SK-N-MC (cell line): ENCODE results near the gene MRPS18B.

Source experiments
- DNase-seq: peaks from one replicate; pipeline ENCODE4 v3.0.0-alpha.2; 2011; ENCODE audit warnings: low read depth, low spot score
- H3K27ac ChIP-seq: fragments of 200-600 bp; sonication (generic); 2 replicates; pipeline ENCODE4 v1.5.1; 2016; ENCODE audit warnings: mixed run types
- H3K36me3 ChIP-seq: fragments of 200-600 bp; sonication (generic); 2 replicates; pipeline ENCODE4 v1.6.1; 2017; ENCODE audit warnings: antibody characterized with exemption, low read length, mixed read lengths; ENCODE audit not compliant: insufficient read depth
- H3K4me3 ChIP-seq: fragments of 200-600 bp; sonication (generic); 2 replicates; pipeline ENCODE4 v1.5.1; 2016
- H3K9ac ChIP-seq: fragments of 200-600 bp; sonication (generic); 2 replicates; pipeline ENCODE4 v1.8.0; 2017; ENCODE audit warnings: mixed run types, mixed read lengths; ENCODE audit not compliant: insufficient read length
- H3K9me3 ChIP-seq: fragments of 200-600 bp; sonication (generic); 2 replicates; pipeline ENCODE4 v1.6.1; 2017; ENCODE audit warnings: low read depth, mild to moderate bottlenecking, antibody characterized with exemption, low read length, moderate library complexity, mixed read lengths
- EZH2 ChIP-seq: fragments of 200-600 bp; sonication (generic); IDR thresholded peaks from one replicate; pipeline ENCODE4 v1.6.1; 2017; ENCODE audit warnings: antibody characterized with exemption
- FOXP2 ChIP-seq: optimal IDR thresholded peaks from 2 replicates; pipeline ENCODE3; 2011; ENCODE audit warnings: mild to moderate bottlenecking, moderate library complexity; ENCODE audit not compliant: insufficient read depth; ENCODE audit errors: extremely low read length, control extremely low read depth
- POLR2AphosphoS5 ChIP-seq: IDR thresholded peaks from 2 replicates; pipeline ENCODE4 v1.6.1; 2012; ENCODE audit warnings: mild to moderate bottlenecking, low read depth, low read length, borderline replicate concordance

MRPS18B gene

DNA sequence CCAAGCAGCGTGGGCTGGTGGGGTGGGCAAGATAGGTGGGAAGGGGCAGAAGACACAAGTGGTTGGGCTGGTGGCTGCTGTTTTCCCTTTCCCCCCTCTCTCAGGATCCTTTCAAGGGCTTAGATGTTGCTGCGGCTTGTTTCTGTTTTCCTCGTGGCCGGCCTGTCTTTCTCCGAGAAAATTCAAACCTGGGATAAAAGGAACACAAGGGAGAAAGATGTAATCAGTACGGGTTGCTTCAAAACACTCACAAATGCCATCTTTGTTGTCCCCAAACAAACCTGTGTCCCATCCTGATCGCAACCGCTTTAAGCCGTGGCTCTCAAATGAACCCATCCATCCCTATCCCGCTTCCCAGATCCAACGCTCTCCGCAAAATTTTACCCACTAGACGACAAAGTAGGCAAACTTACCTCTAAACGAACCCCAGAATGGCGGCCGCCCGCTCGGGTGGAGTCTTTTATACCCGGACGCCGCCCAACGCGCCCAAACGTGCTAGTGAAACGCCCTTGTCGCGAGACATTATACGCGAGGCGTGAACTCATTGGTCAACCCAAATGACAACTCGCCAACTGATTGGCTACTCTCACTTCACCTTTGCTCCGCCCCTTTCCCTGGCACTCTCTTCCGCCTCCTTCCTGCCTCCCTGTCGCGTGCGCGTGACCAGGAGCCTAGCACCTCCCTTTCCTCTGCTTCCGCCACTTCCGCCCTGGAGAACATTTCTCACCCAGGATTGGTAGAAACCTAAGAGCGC is 652 bp upstream of the MRPS18B start, which contains the start of gene PPP1R10:
Gene PPP1R10 (minus strand): TSS at position 433 of the 754 bp plus-strand sequence. CDS start 7,299 bp downstream, outside the sequence.
- peak within 1 kb of the TSS; percentile 99 for H3K4me3 ChIP-seq
- H3K9me3 ChIP-seq: no peaks in the 10 kb centered on the region
- TF ChIP-seq POLR2AphosphoS5 (peak; percentile 100), FOXP2 (no peak)
- H3K36me3 ChIP-seq: peaks cover 42% of the 10 kb centered on the region
- DNase-seq: peak; percentile 100
- H3K9ac ChIP-seq: peak within 1 kb of the TSS; percentile 100
- H3K27ac ChIP-seq: peak within 1 kb of the TSS; percentile 100

- peak overlapping the region; percentile 86 for H3K9ac ChIP-seq
- TF ChIP-seq POLR2AphosphoS5 (no peak), EZH2 (no peak), FOXP2 (no peak)
- peaks cover 55% of the 10 kb centered on the region for H3K36me3 ChIP-seq
- H3K4me3 ChIP-seq: peak overlapping the region; percentile 81
- no peak for DNase-seq
- H3K27ac ChIP-seq: peak overlapping the region; percentile 99
- no peaks in the 10 kb centered on the region for H3K9me3 ChIP-seq
Observed at GRCh38 chr6:30618270-30618797, 694 bp downstream of the MRPS18B start.

DNA sequence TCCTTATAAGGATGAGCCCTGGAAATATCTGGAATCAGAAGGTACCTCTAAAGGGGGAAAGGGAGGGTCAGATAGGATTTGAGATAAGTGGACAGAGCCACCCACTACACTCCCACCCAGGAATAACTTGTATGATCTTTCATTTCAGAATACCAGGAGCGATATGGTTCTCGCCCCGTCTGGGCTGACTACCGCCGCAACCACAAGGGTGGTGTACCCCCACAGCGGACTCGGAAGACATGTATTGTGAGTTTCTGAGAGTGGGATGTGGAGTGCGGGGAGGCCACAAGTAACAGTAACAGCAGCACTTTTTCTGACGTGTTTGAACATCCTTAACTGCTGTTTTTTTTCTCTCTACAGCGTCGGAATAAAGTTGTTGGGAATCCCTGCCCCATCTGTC is 1.9 kb downstream of the MRPS18B start:
- no peak for DNase-seq
- H3K27ac ChIP-seq: no peak overlapping the region
- no peak overlapping the region for H3K4me3 ChIP-seq
- H3K9me3 ChIP-seq: no peaks in the 10 kb centered on the region
- no peak for TF ChIP-seq FOXP2
- no peak for TF ChIP-seq POLR2AphosphoS5
- no peak for TF ChIP-seq EZH2
- H3K36me3 ChIP-seq: peaks cover 63% of the 10 kb centered on the region
- peak overlapping the region; percentile 15 for H3K9ac ChIP-seq

DNA sequence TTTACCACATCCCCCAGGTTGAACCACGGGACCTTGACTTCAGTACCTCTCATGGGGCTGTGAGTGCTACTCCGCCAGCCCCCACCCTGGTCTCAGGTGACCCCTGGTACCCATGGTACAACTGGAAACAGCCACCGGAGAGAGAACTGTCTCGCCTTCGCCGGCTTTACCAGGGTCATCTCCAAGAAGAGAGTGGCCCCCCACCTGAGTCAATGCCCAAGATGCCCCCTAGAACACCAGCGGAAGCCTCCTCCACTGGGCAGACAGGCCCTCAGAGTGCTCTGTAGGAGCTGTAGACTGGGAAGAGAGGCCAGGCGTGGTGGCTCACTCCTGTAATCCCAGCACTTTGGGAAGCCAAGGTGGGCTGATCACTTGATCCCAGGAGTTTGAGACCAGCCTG is 7.9 kb downstream of the MRPS18B start:
- Histone ChIP-seq H3K9me3 (no peaks in the 10 kb centered on the region), H3K36me3 (peaks cover 78% of the 10 kb centered on the region), H3K9ac (no peak overlapping the region), H3K4me3 (no peak overlapping the region), H3K27ac (no peak overlapping the region)
- TF ChIP-seq POLR2AphosphoS5 (no peak), EZH2 (no peak), FOXP2 (no peak)
- no peak for DNase-seq

GRCh38 chr6:30626484-30627366 is 9.1 kb downstream of the MRPS18B start, which contains the start of gene ATAT1:
TSS of gene ATAT1 (plus strand) at chr6:30626874.
- no peaks in the 10 kb centered on the region for H3K9me3 ChIP-seq
- H3K4me3 ChIP-seq: peak within 1 kb of the TSS; percentile 99
- DNase-seq: no peak
- H3K36me3 ChIP-seq: peaks cover 73% of the 10 kb centered on the region
- peak within 1 kb of the TSS; percentile 98 for H3K9ac ChIP-seq
- TF ChIP-seq FOXP2: no peak
- no peak for TF ChIP-seq EZH2
- peak; percentile 96 for TF ChIP-seq POLR2AphosphoS5
- peak within 1 kb of the TSS; percentile 77 for H3K27ac ChIP-seq

DNA sequence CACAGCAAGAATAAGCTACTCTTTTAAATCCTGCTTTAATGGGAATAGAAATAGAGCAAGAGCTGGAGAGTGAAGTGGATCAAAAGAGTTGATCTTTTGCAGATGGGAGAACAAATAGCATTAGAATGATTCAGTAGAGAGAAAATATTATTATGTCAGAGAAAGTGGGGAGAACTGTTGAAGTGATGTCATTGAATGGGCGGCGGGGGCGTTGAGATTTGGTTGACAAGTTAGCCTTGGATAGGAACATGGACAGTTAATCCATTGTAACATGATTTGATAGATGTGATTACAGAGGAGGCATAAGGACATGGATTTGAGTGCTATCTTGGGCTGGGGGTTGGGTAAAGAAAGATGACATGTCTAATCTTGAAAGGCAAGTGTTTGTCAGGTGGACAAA is 18.2 kb downstream of the MRPS18B start:
- Histone ChIP-seq H3K36me3 (peaks cover 40% of the 10 kb centered on the region), H3K27ac (no peak overlapping the region), H3K4me3 (no peak overlapping the region), H3K9ac (no peak overlapping the region), H3K9me3 (no peaks in the 10 kb centered on the region)
- DNase-seq: no peak
- TF ChIP-seq EZH2: no peak
- TF ChIP-seq FOXP2: no peak
- TF ChIP-seq POLR2AphosphoS5: no peak

DNA sequence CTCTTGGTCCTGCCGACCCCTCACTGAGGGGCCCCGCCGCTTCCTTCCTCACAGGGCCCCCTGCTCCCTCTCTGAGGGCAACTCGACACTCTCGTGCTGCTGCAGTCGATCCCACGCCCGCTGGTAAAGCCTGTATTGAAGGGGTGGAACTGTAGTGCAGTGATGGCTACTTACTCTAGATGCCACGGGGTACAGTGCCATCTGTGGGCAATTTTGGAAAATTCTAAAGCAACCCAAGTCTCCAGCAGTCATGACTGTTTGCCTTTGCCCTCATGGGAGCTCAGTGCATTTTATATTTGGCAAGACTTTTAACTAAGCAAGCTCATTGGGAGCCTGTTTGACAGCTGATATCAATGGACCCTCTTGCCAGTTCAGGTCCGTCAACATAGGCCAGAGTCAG is 22.8 kb downstream of the MRPS18B start:
- TF ChIP-seq FOXP2 (no peak), EZH2 (no peak), POLR2AphosphoS5 (no peak)
- Histone ChIP-seq H3K27ac (no peak overlapping the region), H3K9ac (no peak overlapping the region), H3K36me3 (peaks cover 39% of the 10 kb centered on the region), H3K4me3 (no peak overlapping the region), H3K9me3 (no peaks in the 10 kb centered on the region)
- no peak for DNase-seq

- no peak for TF ChIP-seq POLR2AphosphoS5
- no peak for TF ChIP-seq FOXP2
- no peak for TF ChIP-seq EZH2
- Histone ChIP-seq H3K27ac (no peak overlapping the region), H3K36me3 (peaks cover 41% of the 10 kb centered on the region), H3K9me3 (no peaks in the 10 kb centered on the region), H3K9ac (no peak overlapping the region), H3K4me3 (no peak overlapping the region)
- DNase-seq: no peak
Observed at GRCh38 chr6:30641048-30641447, 23.4 kb downstream of the MRPS18B start.
